ENCODE data around the gene UVRAG.

UVRAG gene

GRCh38 chr11:76069001-76069400 is 254.0 kb downstream of the UVRAG start:
- Histone ChIP-seq H3K36me3 (ENCODE audit: low read length) (peaks cover 40% of the 10 kb centered on the region), H3K9me2 (replicated peaks; ENCODE audit: insufficient read depth, low read length) (no peaks in the 10 kb centered on the region), H3K27me3 (ENCODE audit: low read length) (no peaks in the 10 kb centered on the region), H3K9ac (ENCODE audit: low read length) (no peak overlapping the region), H3K9me3 (ENCODE audit: insufficient read depth, low read length) (no peaks in the 10 kb centered on the region), H3K79me2 (ENCODE audit: insufficient read depth, low read length) (no peaks in the 10 kb centered on the region), H3F3A (ENCODE audit: insufficient read depth) (no peaks in the 10 kb centered on the region; the same call in 1 of the 2 replicates), H3K27ac (ENCODE audit: low read depth, low read length) (no peak overlapping the region), H3K4me3 (ENCODE audit: insufficient read depth, low read length, poor library complexity, severe bottlenecking) (no peak overlapping the region), H2AFZ (ENCODE audit: low read depth, low read length, severe bottlenecking) (no peak overlapping the region), H3K4me2 (ENCODE audit: low read depth, low read length, poor library complexity, severe bottlenecking) (no peak overlapping the region), H4K20me1 (ENCODE audit: low read depth, low read length) (no peaks in the 10 kb centered on the region)
- TF ChIP-seq EZH2phosphoT487 (conservative IDR thresholded peaks at IDR 0.05; ENCODE audit: low read length) (no peak), CTCF (IDR thresholded peaks at IDR 0.05; ENCODE audit: insufficient read depth, low read length, poor library complexity, severe bottlenecking) (no peak)

GRCh38 chr11:76071090-76071489 is 256.1 kb downstream of the UVRAG start:
- H4K20me1 ChIP-seq (ENCODE audit: low read depth, low read length), result no peaks in the 10 kb centered on the region
- H3K27ac ChIP-seq (ENCODE audit: low read depth, low read length), result no peak overlapping the region
- no peaks in the 10 kb centered on the region for H3F3A ChIP-seq (ENCODE audit: insufficient read depth)
- no peak overlapping the region for H3K4me3 ChIP-seq (ENCODE audit: insufficient read depth, low read length, poor library complexity, severe bottlenecking)
- no peak overlapping the region for H3K9ac ChIP-seq (ENCODE audit: low read length)
- H3K27me3 ChIP-seq (ENCODE audit: low read length), result no peaks in the 10 kb centered on the region
- H3K36me3 ChIP-seq (ENCODE audit: low read length), result peaks cover 35% of the 10 kb centered on the region
- H2AFZ ChIP-seq (ENCODE audit: low read depth, low read length, severe bottlenecking), result no peak overlapping the region
- TF ChIP-seq EZH2phosphoT487 (conservative IDR thresholded peaks at IDR 0.05; ENCODE audit: low read length), result no peak
- no peak for TF ChIP-seq CTCF (IDR thresholded peaks at IDR 0.05; ENCODE audit: insufficient read depth, low read length, poor library complexity, severe bottlenecking)
- no peaks in the 10 kb centered on the region for H3K79me2 ChIP-seq (ENCODE audit: insufficient read depth, low read length)
- H3K4me2 ChIP-seq (ENCODE audit: low read depth, low read length, poor library complexity, severe bottlenecking), result no peak overlapping the region
- H3K9me3 ChIP-seq (ENCODE audit: insufficient read depth, low read length), result no peaks in the 10 kb centered on the region
- H3K9me2 ChIP-seq (replicated peaks; ENCODE audit: insufficient read depth, low read length), result no peaks in the 10 kb centered on the region

- Histone ChIP-seq H3K4me3 (ENCODE audit: insufficient read depth, low read length, poor library complexity, severe bottlenecking) (no peak overlapping the region), H3K9ac (ENCODE audit: low read length) (no peak overlapping the region), H3K9me3 (ENCODE audit: insufficient read depth, low read length) (no peaks in the 10 kb centered on the region), H3K4me2 (ENCODE audit: low read depth, low read length, poor library complexity, severe bottlenecking) (no peak overlapping the region), H4K20me1 (ENCODE audit: low read depth, low read length) (no peaks in the 10 kb centered on the region), H3F3A (ENCODE audit: insufficient read depth) (no peaks in the 10 kb centered on the region), H3K36me3 (ENCODE audit: low read length) (peaks cover 23% of the 10 kb centered on the region; the same call in 1 of the 2 replicates), H3K27ac (ENCODE audit: low read depth, low read length) (no peak overlapping the region), H3K9me2 (replicated peaks; ENCODE audit: insufficient read depth, low read length) (no peaks in the 10 kb centered on the region), H3K79me2 (ENCODE audit: insufficient read depth, low read length) (no peaks in the 10 kb centered on the region), H3K27me3 (ENCODE audit: low read length) (no peaks in the 10 kb centered on the region), H2AFZ (ENCODE audit: low read depth, low read length, severe bottlenecking) (no peak overlapping the region)
- TF ChIP-seq EZH2phosphoT487 (conservative IDR thresholded peaks at IDR 0.05; ENCODE audit: low read length) (no peak), CTCF (IDR thresholded peaks at IDR 0.05; ENCODE audit: insufficient read depth, low read length, poor library complexity, severe bottlenecking) (no peak)
Measured at GRCh38 chr11:76073724-76074123, 258.7 kb downstream of the UVRAG start.
